Heart left ventricle (tissue), 16 donors: ENCODE measurements around the gene LTA. TPM values are rescaled to one million over a fixed set of nuclear protein-coding genes. Genes with fewer than 3 reads are reported as not detected.
A peak's percentile ranks its signal among the peaks of the same experiment; 100 is the strongest.

Source experiments
- ATAC-seq, 4 donors: fragments of 200-7000 bp; cut with Tn5 transposase; one replicate each; pipeline ENCODE4 v1.9.1; 2020 to 2022; ENCODE audit warnings: moderate library complexity in 4 of 4, mild to moderate bottlenecking in 3 of 4, moderate number of reproducible peaks in 1 of 4
- DNase-seq, 5 donors: peaks; one replicate each; pipeline ENCODE4 v3.0.0-alpha.2; 2020
- H3K27ac ChIP-seq, 12 donors: fragments of 200-600 bp; sonication (generic) in 4 of 12; one replicate each; pipeline versions ENCODE4 v1.5.0 to v1.8.0; 2016 to 2022; ENCODE audit warnings: mild to moderate bottlenecking in 2 of 12
- H3K27me3 ChIP-seq, 9 donors: fragments of 200-600 bp; sonication (generic) in 2 of 9; one replicate each; pipeline versions ENCODE4 v1.5.1 to v1.8.0; 2016 to 2022; ENCODE audit warnings: mild to moderate bottlenecking in 3 of 9
- H3K36me3 ChIP-seq, 9 donors: fragments of 200-600 bp; sonication (generic) in 2 of 9; one replicate each; pipeline versions ENCODE4 v1.5.0 to v1.8.0; 2018 to 2022; ENCODE audit warnings: mild to moderate bottlenecking in 2 of 9
- H3K4me1 ChIP-seq, 12 donors: fragments of 200-600 bp; sonication (generic) in 4 of 12; one replicate each; pipeline versions ENCODE4 v1.5.0 to v1.8.0; 2016 to 2022; ENCODE audit warnings: mild to moderate bottlenecking in 3 of 12
- H3K4me3 ChIP-seq, 12 donors: fragments of 200-600 bp; sonication (generic) in 4 of 12; one replicate each; pipeline versions ENCODE4 v1.5.0 to v1.8.0; 2017 to 2022; ENCODE audit warnings: mild to moderate bottlenecking in 9 of 12, moderate library complexity in 4 of 12
- H3K9me3 ChIP-seq, 12 donors: fragments of 200-600 bp; sonication (generic) in 4 of 12; one replicate each; pipeline versions ENCODE4 v1.5.0 to v1.8.0; 2016 to 2022; ENCODE audit warnings: mild to moderate bottlenecking in 1 of 12
- CTCF ChIP-seq, 12 donors: fragments of 200-600 bp; sonication (generic) in 4 of 12; IDR thresholded peaks; one replicate each; pipeline versions ENCODE4 v1.5.0 to v1.8.0; 2018 to 2022; ENCODE audit warnings: antibody characterized with exemption in 12 of 12, mild to moderate bottlenecking in 5 of 12
- POLR2A ChIP-seq, 2 donors: fragments of 450-650 bp; IDR thresholded peaks; one replicate each; pipeline ENCODE4 v1.6.1; 2017; ENCODE audit warnings: antibody characterized with exemption in 2 of 2, mild to moderate bottlenecking in 2 of 2, moderate library complexity in 2 of 2
- WGBS, 4 donors: extraction: QIAGEN DNeasy Blood & Tissue Kit in 2 of 4; methylation state at CpG; one replicate each; pipeline versions ENCODE4 v1.1.5 to v1.1.7; 2013 to 2018; 5-methylcytosine and 5-hydroxymethylcytosine counted together
- intact Hi-C, 10 donors: fragments of 100-400 bp; cut with DNase I; formaldehyde crosslinking; loops; one replicate each; pipeline versions ENCODE4 v1.11.1 to v1.14.2; 2022
- polyA plus RNA-seq, 2 donors: library from polyadenylated mRNA; stranded (reverse); fragments of 200-250 nt; gene quantifications; one replicate each; pipeline ENCODE4 v1.2.3, GENCODE V29; 2013
- total RNA-seq, 9 donors: library from RNA; depleted of rRNA in 2 of 9; stranded (reverse); fragments of >200 nt in 2 of 9; fragmentation: NEBNext Ultra II Directional in 3 of 9; extraction: Animal tissue kit (Norgen Biotek cat#: 25700) in 3 of 9; gene quantifications; one replicate each; pipeline versions ENCODE4 v1.1.0 to v1.2.4, GENCODE V29; 2016 to 2023
- donor health status: ischemic (EF 13 %, LVEDD 7.1; RV severe dilation, severe dysfunction).
- donor health status: healthy with polysubstance abuse.
- donor health status: DM: no; HTN: yes; CAD: no.
- donor health status: DM: no; HTN: no; CAD: no.
- donor health status: ischemic (EF 25% LVEDD 6.9; RV normal size, moderate dysfunction).
- donor health status: ischemic (EF 25% LVEDD 5.7; RV mildly dilated, moderate dysfunction).
- donor health status: healthy.
- donor health status: DM: yes; HTN: yes; CAD: no.
- donor health status: ischemic (EF 35%, LVEDD 5.7; RV mildly dilated, moderate dysfunction).
- donor health status: nonischemic (EF 11% LVEDD 7.7; RV severe dilation, severe dysfunction).
- donor health status: DM: yes; HTN: yes; CAD: no.
- donor health status: PGD.
- donor health status: ischemic (EF 29% LVEDD 5.4; RV normal size, mild dysfunction).
- donor health status: nonischemic (EF 23%, LVEDD 6.1; RV moderate dilation, normal function).

Gene LTA
- total and polyA plus RNA-seq, 11 donors = 0.07 to 0.64 (median 0.18) TPM; not detected in 8

GRCh38 chr6:31617010-31617409 lies 44.9 kb downstream of the LTA start:
- Histone ChIP-seq H3K27ac (no peak overlapping the region), H3K36me3 (peaks cover 0 to 1% (median 0%) of the 10 kb centered on the region in 9 donors), H3K9me3 (no peaks in the 10 kb centered on the region), H3K27me3 (no peaks in the 10 kb centered on the region), H3K4me3 (peak overlapping the region in 1 of 12 donors; percentile 59), H3K4me1 (peaks cover 0 to 31% (median 13%) of the 10 kb centered on the region in 12 donors)
- TF ChIP-seq POLR2A (IDR thresholded peaks at IDR 0.05) (no peak), CTCF (IDR thresholded peaks at IDR 0.05) (no peak)
- intact Hi-C loops = no loop called here
- DNase-seq = no peak
- ATAC-seq = no peak
- 87 to 93% (median 92%) methylated on average over 2 of the region's 2 CpGs for WGBS, 4 donors

GRCh38 chr6:31619805-31620585 lies 47.9 kb downstream of the LTA start:
- no peaks in the 10 kb centered on the region for H3K27me3 ChIP-seq
- H3K36me3 ChIP-seq = peaks cover 2 to 28% (median 24%) of the 10 kb centered on the region in 9 donors
- peaks cover 0 to 32% (median 21%) of the 10 kb centered on the region in 12 donors for H3K4me1 ChIP-seq
- TF ChIP-seq CTCF (IDR thresholded peaks at IDR 0.05) = no peak
- TF ChIP-seq POLR2A (IDR thresholded peaks at IDR 0.05) = peak; percentile 52 to 87
- peak; percentile 97 to 99 (median 98) for DNase-seq
- peak overlapping the region; percentile 86 to 99 (median 96) for H3K27ac ChIP-seq
- no peaks in the 10 kb centered on the region for H3K9me3 ChIP-seq
- 0 to 1% (median 0%) methylated on average over 50 of the region's 50 CpGs for WGBS, 4 donors
- peak; percentile 91 to 97 (median 96) for ATAC-seq
- intact Hi-C loops = loop anchor here in 5 of 10 donors (1.0 to 5.0 kb wide), 3 partner anchors 32 to 45 kb away; partner anchors contain the start of genes BAG6 (in 3 of the 5) and APOM (in 1 of the 5)
- peak overlapping the region in 11 of 12 donors; percentile 60 to 97 (median 87) for H3K4me3 ChIP-seq

GRCh38 chr6:31620586-31621319 lies 48.7 kb downstream of the LTA start, which contains the start of gene PRRC2A:
PRRC2A (plus strand) TSS chr6:31620715; CDS start chr6:31622790, 2,075 bp downstream.
- 0 to 1% (median 1%) methylated on average over 26 to 67 of the region's 67 CpGs for WGBS, 4 donors
- ATAC-seq (peak in 3 of 4 donors; percentile 16 to 93 (median 60)), DNase-seq (peak in 4 of 5 donors; percentile 81 to 95 (median 82))
- Histone ChIP-seq H3K4me1 (peaks cover 0 to 32% (median 21%) of the 10 kb centered on the region in 12 donors), H3K36me3 (peaks cover 4 to 35% (median 32%) of the 10 kb centered on the region in 9 donors), H3K4me3 (peak within 1 kb of the TSS; percentile 52 to 97 (median 87)), H3K27ac (peak within 1 kb of the TSS; percentile 90 to 99 (median 96)), H3K27me3 (no peaks in the 10 kb centered on the region), H3K9me3 (no peaks in the 10 kb centered on the region)
- TF ChIP-seq CTCF (IDR thresholded peaks at IDR 0.05) = no peak
- peak; percentile 23 to 57 for TF ChIP-seq POLR2A (IDR thresholded peaks at IDR 0.05)
- intact Hi-C loops = loop anchor here in 5 of 10 donors (1.0 to 5.0 kb wide), 3 partner anchors 32 to 45 kb away; partner anchors contain the start of genes BAG6 (in 3 of the 5) and APOM (in 1 of the 5)
